ENCODE results near the gene PDE3B. TPM values are rescaled to one million over a fixed set of nuclear protein-coding genes. Genes with fewer than 3 reads are reported as not detected.
"Not testable (repeated sequence)": the region's sequence is repeated elsewhere in the genome, so short reads cannot be mapped to it uniquely, and the experiment has no call there.

Gene PDE3B
- total RNA-seq, 1 donor from 2014 or later, result 58.8 TPM

- H3K4me3 Mint-ChIP-seq (ENCODE audit: low read depth), result no peak overlapping the region
- no peaks in the 10 kb centered on the region for H3K27me3 Mint-ChIP-seq (ENCODE audit: low read depth)
- H3K36me3 Mint-ChIP-seq (ENCODE audit: low read depth), result peaks cover 83% of the 10 kb centered on the region
- H3K9me3 Mint-ChIP-seq, result peaks cover 3% of the 10 kb centered on the region
- peaks cover 19% of the 10 kb centered on the region for H3K4me1 Mint-ChIP-seq (ENCODE audit: low read depth)
- DNase-seq (ENCODE audit: low spot score), result no peak
- intact Hi-C loops (cut with micrococcal nuclease), result no loop called here
- H3K27ac Mint-ChIP-seq, result peak overlapping the region; percentile 54
Observed at GRCh38 chr11:14672635-14673034, 29.0 kb downstream of the PDE3B start.

GRCh38 chr11:14673421-14673820 is 29.8 kb downstream of the PDE3B start:
- no peak overlapping the region for H3K4me3 Mint-ChIP-seq (ENCODE audit: low read depth)
- H3K4me1 Mint-ChIP-seq (ENCODE audit: low read depth), result peaks cover 20% of the 10 kb centered on the region
- H3K27ac Mint-ChIP-seq, result no peak overlapping the region
- H3K27me3 Mint-ChIP-seq (ENCODE audit: low read depth), result no peaks in the 10 kb centered on the region
- intact Hi-C loops (cut with micrococcal nuclease), result no loop called here
- DNase-seq (ENCODE audit: low spot score), result no peak
- peaks cover 8% of the 10 kb centered on the region for H3K9me3 Mint-ChIP-seq
- H3K36me3 Mint-ChIP-seq (ENCODE audit: low read depth), result peaks cover 89% of the 10 kb centered on the region

GRCh38 chr11:14673824-14674405 is 30.3 kb downstream of the PDE3B start:
- Mint-ChIP-seq H3K4me3 (ENCODE audit: low read depth) (no peak overlapping the region), H3K36me3 (ENCODE audit: low read depth) (peaks cover 89% of the 10 kb centered on the region), H3K27ac (no peak overlapping the region), H3K27me3 (ENCODE audit: low read depth) (no peaks in the 10 kb centered on the region), H3K9me3 (peaks cover 13% of the 10 kb centered on the region), H3K4me1 (ENCODE audit: low read depth) (peaks cover 17% of the 10 kb centered on the region)
- DNase-seq (ENCODE audit: low spot score), result no peak
- intact Hi-C loops (cut with micrococcal nuclease), result no loop called here

GRCh38 chr11:14676068-14676467 is 32.5 kb downstream of the PDE3B start:
- Mint-ChIP-seq H3K36me3 (ENCODE audit: low read depth) (peaks cover 90% of the 10 kb centered on the region), H3K27me3 (ENCODE audit: low read depth) (no peaks in the 10 kb centered on the region), H3K27ac (no peak overlapping the region), H3K4me1 (ENCODE audit: low read depth) (peaks cover 20% of the 10 kb centered on the region), H3K9me3 (peaks cover 27% of the 10 kb centered on the region), H3K4me3 (ENCODE audit: low read depth) (no peak overlapping the region)
- intact Hi-C loops (cut with micrococcal nuclease), result no loop called here
- DNase-seq (ENCODE audit: low spot score), result no peak

GRCh38 chr11:14677146-14677545 is 33.5 kb downstream of the PDE3B start:
- H3K9me3 Mint-ChIP-seq, result peaks cover 29% of the 10 kb centered on the region
- no peaks in the 10 kb centered on the region for H3K27me3 Mint-ChIP-seq (ENCODE audit: low read depth)
- peaks cover 94% of the 10 kb centered on the region for H3K36me3 Mint-ChIP-seq (ENCODE audit: low read depth)
- intact Hi-C loops (cut with micrococcal nuclease), result no loop called here
- H3K4me3 Mint-ChIP-seq (ENCODE audit: low read depth), result no peak overlapping the region
- DNase-seq (ENCODE audit: low spot score), result no peak
- H3K4me1 Mint-ChIP-seq (ENCODE audit: low read depth), result peaks cover 22% of the 10 kb centered on the region
- no peak overlapping the region for H3K27ac Mint-ChIP-seq

- H3K9me3 Mint-ChIP-seq, result peaks cover 32% of the 10 kb centered on the region
- no peak for DNase-seq (ENCODE audit: low spot score)
- intact Hi-C loops (cut with micrococcal nuclease), result no loop called here
- H3K27ac Mint-ChIP-seq, result no peak overlapping the region
- H3K36me3 Mint-ChIP-seq (ENCODE audit: low read depth), result peaks cover 91% of the 10 kb centered on the region
- no peak overlapping the region for H3K4me3 Mint-ChIP-seq (ENCODE audit: low read depth)
- H3K27me3 Mint-ChIP-seq (ENCODE audit: low read depth), result no peaks in the 10 kb centered on the region
- H3K4me1 Mint-ChIP-seq (ENCODE audit: low read depth), result peaks cover 22% of the 10 kb centered on the region
Observed at GRCh38 chr11:14678350-14678749, 34.7 kb downstream of the PDE3B start.

- H3K36me3 Mint-ChIP-seq (ENCODE audit: low read depth), result peaks cover 92% of the 10 kb centered on the region
- H3K4me3 Mint-ChIP-seq (ENCODE audit: low read depth), result no peak overlapping the region
- peaks cover 35% of the 10 kb centered on the region for H3K9me3 Mint-ChIP-seq
- no peak overlapping the region for H3K27ac Mint-ChIP-seq
- peaks cover 29% of the 10 kb centered on the region for H3K4me1 Mint-ChIP-seq (ENCODE audit: low read depth)
- H3K27me3 Mint-ChIP-seq (ENCODE audit: low read depth), result no peaks in the 10 kb centered on the region
- DNase-seq (ENCODE audit: low spot score), result no peak
- intact Hi-C loops (cut with micrococcal nuclease), result no loop called here
Observed at GRCh38 chr11:14679662-14680061, 36.1 kb downstream of the PDE3B start.

GRCh38 chr11:14684234-14684915 is 40.8 kb downstream of the PDE3B start:
- peaks cover 71% of the 10 kb centered on the region for H3K36me3 Mint-ChIP-seq (ENCODE audit: low read depth)

GRCh38 chr11:14687456-14687855 is 43.9 kb downstream of the PDE3B start:
- Mint-ChIP-seq H3K27me3 (ENCODE audit: low read depth) (no peaks in the 10 kb centered on the region), H3K36me3 (ENCODE audit: low read depth) (peaks cover 65% of the 10 kb centered on the region), H3K9me3 (peaks cover 24% of the 10 kb centered on the region), H3K27ac (no peak overlapping the region), H3K4me1 (ENCODE audit: low read depth) (peaks cover 32% of the 10 kb centered on the region), H3K4me3 (ENCODE audit: low read depth) (no peak overlapping the region)
- no peak for DNase-seq (ENCODE audit: low spot score)
- intact Hi-C loops (cut with micrococcal nuclease), result no loop called here

More at GRCh38 chr11:14684234-14684915, 40.8 kb downstream of the PDE3B start:
- H3K27me3 Mint-ChIP-seq (ENCODE audit: low read depth); DNase-seq (ENCODE audit: low spot score); intact Hi-C loops (cut with micrococcal nuclease); H3K4me3 Mint-ChIP-seq (ENCODE audit: low read depth); H3K27ac Mint-ChIP-seq: not testable (repeated sequence)
- Mint-ChIP-seq H3K4me1 (ENCODE audit: low read depth) (peaks cover 38% of the 10 kb centered on the region), H3K9me3 (peaks cover 19% of the 10 kb centered on the region)

GRCh38 chr11:14687943-14688627 is 44.5 kb downstream of the PDE3B start:
- no peak for DNase-seq (ENCODE audit: low spot score)
- H3K27me3 Mint-ChIP-seq (ENCODE audit: low read depth), result no peaks in the 10 kb centered on the region
- H3K27ac Mint-ChIP-seq, result peak overlapping the region; percentile 45
- H3K4me3 Mint-ChIP-seq (ENCODE audit: low read depth), result no peak overlapping the region
- peaks cover 68% of the 10 kb centered on the region for H3K36me3 Mint-ChIP-seq (ENCODE audit: low read depth)
- H3K4me1 Mint-ChIP-seq (ENCODE audit: low read depth), result peaks cover 32% of the 10 kb centered on the region
- peaks cover 30% of the 10 kb centered on the region for H3K9me3 Mint-ChIP-seq
- intact Hi-C loops (cut with micrococcal nuclease), result no loop called here

- peaks cover 27% of the 10 kb centered on the region for H3K4me1 Mint-ChIP-seq (ENCODE audit: low read depth)
- H3K9me3 Mint-ChIP-seq, result peaks cover 58% of the 10 kb centered on the region
- H3K27ac Mint-ChIP-seq; intact Hi-C loops (cut with micrococcal nuclease); H3K4me3 Mint-ChIP-seq (ENCODE audit: low read depth); DNase-seq (ENCODE audit: low spot score); H3K27me3 Mint-ChIP-seq (ENCODE audit: low read depth): not testable (repeated sequence)
- H3K36me3 Mint-ChIP-seq (ENCODE audit: low read depth), result peaks cover 77% of the 10 kb centered on the region
Observed at GRCh38 chr11:14695656-14696055, 52.1 kb downstream of the PDE3B start.

GRCh38 chr11:14698771-14699170 is 55.2 kb downstream of the PDE3B start:
- no peak for DNase-seq (ENCODE audit: low spot score)
- Mint-ChIP-seq H3K9me3 (peaks cover 62% of the 10 kb centered on the region), H3K4me3 (ENCODE audit: low read depth) (no peak overlapping the region), H3K4me1 (ENCODE audit: low read depth) (peaks cover 30% of the 10 kb centered on the region), H3K36me3 (ENCODE audit: low read depth) (peaks cover 80% of the 10 kb centered on the region), H3K27me3 (ENCODE audit: low read depth) (no peaks in the 10 kb centered on the region), H3K27ac (peak overlapping the region; percentile 22)
- intact Hi-C loops (cut with micrococcal nuclease), result no loop called here

GRCh38 chr11:14700593-14700992 is 57.0 kb downstream of the PDE3B start:
- intact Hi-C loops (cut with micrococcal nuclease), result no loop called here
- H3K27me3 Mint-ChIP-seq (ENCODE audit: low read depth), result no peaks in the 10 kb centered on the region
- peak overlapping the region; percentile 7 for H3K4me3 Mint-ChIP-seq (ENCODE audit: low read depth)
- H3K4me1 Mint-ChIP-seq (ENCODE audit: low read depth), result peaks cover 30% of the 10 kb centered on the region
- H3K36me3 Mint-ChIP-seq (ENCODE audit: low read depth), result peaks cover 80% of the 10 kb centered on the region
- H3K9me3 Mint-ChIP-seq, result peaks cover 64% of the 10 kb centered on the region
- DNase-seq (ENCODE audit: low spot score), result no peak
- H3K27ac Mint-ChIP-seq, result peak overlapping the region; percentile 6

All from activated T-helper 2 cell treated with anti-CD3 and anti-CD28 coated beads, Interferon-gamma antibody, Interleukin-2, Interleukin-4, amounts not matched to agents 10 μg/mL and 5 μg/mL and 100 μg/mL, durations not matched to agents 14 hours and 24 hours and 36 hours (primary cell).